ENCODE measurements around the gene EXO1. TPM values are rescaled to one million over a fixed set of nuclear protein-coding genes. Genes with fewer than 3 reads are reported as not detected.
A peak's percentile ranks its signal among the peaks of the same experiment; 100 is the strongest.

EXO1 gene
- total and polyA plus RNA-seq, 9 of the 15 experiments (the other 6 are each of a cell fraction or from before 2014, with no cell fraction given): 36.0 to 125 (median 83.9) TPM

- TF ChIP-seq, protein P1, sequence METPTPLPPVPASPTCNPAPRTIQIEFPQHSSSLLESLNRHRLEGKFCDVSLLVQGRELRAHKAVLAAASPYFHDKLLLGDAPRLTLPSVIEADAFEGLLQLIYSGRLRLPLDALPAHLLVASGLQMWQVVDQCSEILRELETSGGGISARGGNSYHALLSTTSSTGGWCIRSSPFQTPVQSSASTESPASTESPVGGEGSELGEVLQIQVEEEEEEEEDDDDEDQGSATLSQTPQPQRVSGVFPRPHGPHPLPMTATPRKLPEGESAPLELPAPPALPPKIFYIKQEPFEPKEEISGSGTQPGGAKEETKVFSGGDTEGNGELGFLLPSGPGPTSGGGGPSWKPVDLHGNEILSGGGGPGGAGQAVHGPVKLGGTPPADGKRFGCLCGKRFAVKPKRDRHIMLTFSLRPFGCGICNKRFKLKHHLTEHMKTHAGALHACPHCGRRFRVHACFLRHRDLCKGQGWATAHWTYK (CRISPR knock-in tag; IDR thresholded peaks at IDR 0.05): no peak
- no peak for TF ChIP-seq SMAD1 (IDR thresholded peaks at IDR 0.05; ENCODE audit: low read depth, low read length, partially characterized antibody)
- no peak for TF ChIP-seq ZNF695 (CRISPR knock-in tag; IDR thresholded peaks at IDR 0.05)
- TF ChIP-seq, protein P2, sequence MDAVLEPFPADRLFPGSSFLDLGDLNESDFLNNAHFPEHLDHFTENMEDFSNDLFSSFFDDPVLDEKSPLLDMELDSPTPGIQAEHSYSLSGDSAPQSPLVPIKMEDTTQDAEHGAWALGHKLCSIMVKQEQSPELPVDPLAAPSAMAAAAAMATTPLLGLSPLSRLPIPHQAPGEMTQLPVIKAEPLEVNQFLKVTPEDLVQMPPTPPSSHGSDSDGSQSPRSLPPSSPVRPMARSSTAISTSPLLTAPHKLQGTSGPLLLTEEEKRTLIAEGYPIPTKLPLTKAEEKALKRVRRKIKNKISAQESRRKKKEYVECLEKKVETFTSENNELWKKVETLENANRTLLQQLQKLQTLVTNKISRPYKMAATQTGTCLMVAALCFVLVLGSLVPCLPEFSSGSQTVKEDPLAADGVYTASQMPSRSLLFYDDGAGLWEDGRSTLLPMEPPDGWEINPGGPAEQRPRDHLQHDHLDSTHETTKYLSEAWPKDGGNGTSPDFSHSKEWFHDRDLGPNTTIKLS (IDR thresholded peaks at IDR 0.05; ENCODE audit: borderline replicate concordance, low read depth): no peak
- TF ChIP-seq POLR3G (IDR thresholded peaks at IDR 0.05; ENCODE audit: extremely low read depth, insufficient read length, insufficient replicate concordance): no peak
- no peak for TF ChIP-seq ZEB2 (IDR thresholded peaks at IDR 0.05)
- TF ChIP-seq GTF3C2 (IDR thresholded peaks at IDR 0.05; ENCODE audit: borderline replicate concordance, extremely low read depth, insufficient read length): no peak
- TF ChIP-seq PHB2 (IDR thresholded peaks at IDR 0.05; ENCODE audit: low read depth): no peak
- TF ChIP-seq, protein P3, sequence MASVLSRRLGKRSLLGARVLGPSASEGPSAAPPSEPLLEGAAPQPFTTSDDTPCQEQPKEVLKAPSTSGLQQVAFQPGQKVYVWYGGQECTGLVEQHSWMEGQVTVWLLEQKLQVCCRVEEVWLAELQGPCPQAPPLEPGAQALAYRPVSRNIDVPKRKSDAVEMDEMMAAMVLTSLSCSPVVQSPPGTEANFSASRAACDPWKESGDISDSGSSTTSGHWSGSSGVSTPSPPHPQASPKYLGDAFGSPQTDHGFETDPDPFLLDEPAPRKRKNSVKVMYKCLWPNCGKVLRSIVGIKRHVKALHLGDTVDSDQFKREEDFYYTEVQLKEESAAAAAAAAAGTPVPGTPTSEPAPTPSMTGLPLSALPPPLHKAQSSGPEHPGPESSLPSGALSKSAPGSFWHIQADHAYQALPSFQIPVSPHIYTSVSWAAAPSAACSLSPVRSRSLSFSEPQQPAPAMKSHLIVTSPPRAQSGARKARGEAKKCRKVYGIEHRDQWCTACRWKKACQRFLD (CRISPR knock-in tag; IDR thresholded peaks at IDR 0.05): no peak
- TF ChIP-seq ZBTB1 (CRISPR knock-in tag; IDR thresholded peaks at IDR 0.05; ENCODE audit: borderline replicate concordance, low read depth): no peak
- peak; percentile 77; the same call in 1 of the 2 replicates for TF ChIP-seq MYBL2 (IDR thresholded peaks at IDR 0.05; ENCODE audit: low read depth)
- no peak for TF ChIP-seq MYBL2 (CRISPR knock-in tag; IDR thresholded peaks at IDR 0.05; ENCODE audit: borderline replicate concordance)
- no peak for TF ChIP-seq ZNF133 (CRISPR knock-in tag; IDR thresholded peaks at IDR 0.05)
- TF ChIP-seq ZFP1 (CRISPR knock-in tag; IDR thresholded peaks at IDR 0.05): no peak
- no peak for TF ChIP-seq TEAD2 (tag; IDR thresholded peaks at IDR 0.05)
- TF ChIP-seq ZBTB11 (CRISPR knock-in tag; IDR thresholded peaks at IDR 0.05): no peak
- TF ChIP-seq TAL1 (IDR thresholded peaks at IDR 0.05): no peak
- peak in 1 of 2 experiments; percentile 51; a peak in 1 of 4 replicates for TF ChIP-seq HDAC1 (IDR thresholded peaks at IDR 0.05)
- TF ChIP-seq ADNP (tag; IDR thresholded peaks at IDR 0.05): no peak
Measured at GRCh38 chr1:241847540-241847795, 536 bp upstream of the EXO1 start (continued).
